RWPE1 (cell line): ENCODE data around the gene PEAR1.

Experiments
- CTCF ChIA-PET: fragments of 350-600 bp; sonication (Branson Sonifier 250); formaldehyde crosslinking; extraction: SDS; loops from one replicate; lab custom pipeline; 2021; lab: Yijun Ruan, JAX
- POLR2A ChIA-PET: fragments of 400-600 bp; formaldehyde crosslinking; extraction: SDS; loops from one replicate; lab custom pipeline; 2020; ENCODE audit warnings: antibody characterized with exemption; ENCODE audit not compliant: low non-redundant PET; lab: Yijun Ruan, JAX
- DNase-seq: peaks from one replicate; pipeline ENCODE4 v3.0.0; 2012; ENCODE audit warnings: low spot score
- H3K27ac ChIP-seq: fragments of 450-650 bp; 2 replicates; pipeline ENCODE4 v1.5.1; 2017
- CTCF ChIP-seq: fragments of 450-650 bp; conservative IDR thresholded peaks from 2 replicates; pipeline ENCODE4 v1.5.1; 2017; ENCODE audit warnings: low read depth, mild to moderate bottlenecking

The PEAR1 gene

GRCh38 chr1:156863631-156864030 is 29.9 kb upstream of the PEAR1 start:
- H3K27ac ChIP-seq, result no peak overlapping the region
- DNase-seq, result no peak
- ChIA-PET CTCF (interaction anchor here (1.4 kb wide), 1 partner anchor 27 kb away, joined by 3 read pairs; no protein-coding TSS in a partner anchor), POLR2A (no interaction called here)
- no peak for TF ChIP-seq CTCF

DNA sequence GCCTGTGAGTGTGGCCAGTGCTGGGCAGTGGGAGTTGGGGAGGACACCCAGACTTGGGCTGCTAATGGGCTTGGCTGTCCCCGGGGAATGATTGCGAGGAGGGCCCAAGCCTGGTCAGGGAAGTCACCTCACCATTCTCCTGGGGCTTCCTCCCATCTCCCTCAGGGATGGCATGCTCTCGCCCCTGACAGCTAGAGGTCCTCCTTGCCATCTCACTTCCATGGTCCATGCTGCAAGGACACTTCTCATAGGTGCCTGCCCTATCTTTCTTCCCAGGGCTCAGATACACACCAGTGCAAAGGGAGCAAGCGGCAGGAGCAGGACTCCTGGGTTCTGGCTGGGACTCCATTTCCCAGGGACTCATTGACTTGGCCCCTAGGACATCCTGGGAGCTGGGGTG is 28.7 kb upstream of the PEAR1 start:
- POLR2A ChIA-PET, result no interaction called here
- no peak for DNase-seq
- CTCF ChIA-PET, result no interaction called here
- H3K27ac ChIP-seq, result no peak overlapping the region
- no peak for TF ChIP-seq CTCF

DNA sequence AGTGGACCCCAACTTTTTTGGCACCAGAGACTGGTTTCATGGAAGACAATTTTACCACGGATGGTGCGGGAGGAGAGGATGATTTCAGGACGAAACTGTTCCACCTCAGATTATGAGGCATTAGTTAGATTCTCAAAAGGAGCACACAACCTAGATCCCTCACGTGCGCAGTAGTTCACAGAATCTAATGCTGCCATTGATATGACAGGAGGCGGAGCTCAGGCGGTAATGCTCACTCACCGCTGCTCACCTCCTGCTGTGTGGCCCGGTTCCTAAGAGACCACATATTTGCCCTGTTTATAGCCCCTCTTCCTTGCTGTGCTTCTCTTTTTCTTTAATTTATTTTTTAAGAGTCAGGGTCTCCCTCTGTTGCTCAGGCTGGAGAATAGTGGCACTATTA is 28.3 kb upstream of the PEAR1 start:
- no peak overlapping the region for H3K27ac ChIP-seq
- no peak for TF ChIP-seq CTCF
- ChIA-PET POLR2A (no interaction called here), CTCF (no interaction called here)
- no peak for DNase-seq

DNA sequence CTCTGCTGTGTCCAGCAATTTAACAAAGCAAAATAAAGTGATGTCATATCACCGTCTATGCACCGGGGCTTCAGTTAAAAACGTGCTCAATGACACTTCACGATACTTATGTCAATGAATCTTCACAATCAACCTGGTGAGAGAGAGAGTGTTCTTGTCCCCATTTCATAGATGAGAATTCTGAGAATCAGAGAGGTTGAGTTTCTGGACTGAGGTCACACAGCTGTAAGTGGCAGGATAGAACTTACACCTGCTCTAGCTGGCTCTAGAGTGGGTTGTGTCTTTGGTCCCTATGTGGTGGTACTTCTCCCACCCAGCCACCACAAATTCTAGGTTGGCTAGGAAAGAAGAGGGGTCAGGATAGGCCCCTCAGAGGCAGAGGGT is 27.7 kb upstream of the PEAR1 start:
- ChIA-PET CTCF (no interaction called here), POLR2A (no interaction called here)
- TF ChIP-seq CTCF, result no peak
- no peak for DNase-seq
- H3K27ac ChIP-seq, result no peak overlapping the region

DNA sequence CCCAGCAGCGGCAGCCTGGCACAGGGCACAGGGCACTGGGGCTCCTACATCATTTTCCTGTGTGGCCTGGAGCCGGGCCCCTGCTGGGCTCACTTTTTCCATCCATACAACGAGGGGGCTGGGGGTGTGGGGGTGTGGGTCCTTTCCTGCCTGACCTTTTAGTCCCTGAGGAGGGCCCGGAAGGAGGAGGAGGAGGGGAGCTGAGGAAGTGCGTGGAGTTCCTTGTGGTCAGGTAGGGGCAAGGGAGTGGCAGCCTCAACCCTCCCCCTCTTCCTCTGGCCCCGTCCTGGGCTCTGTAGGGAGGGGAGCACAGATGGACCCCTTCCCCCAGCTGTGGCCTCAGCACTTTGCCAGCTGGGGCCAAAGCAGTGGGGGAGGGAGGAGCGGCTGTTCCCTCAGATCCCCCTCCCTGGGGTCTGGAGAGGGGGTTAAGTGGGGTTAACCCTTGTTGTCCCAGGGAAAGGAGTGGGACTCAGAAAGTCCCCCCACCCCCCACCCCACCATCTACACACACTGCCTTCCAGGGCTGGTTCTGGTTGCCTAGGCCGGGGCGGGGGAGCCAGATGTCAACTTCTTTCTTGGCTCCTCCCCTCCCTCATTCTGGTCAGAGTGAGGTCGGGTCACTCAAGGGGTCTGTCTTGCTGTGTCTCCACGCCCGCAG is 27.1 kb upstream of the PEAR1 start:
- ChIA-PET POLR2A (no interaction called here), CTCF (no interaction called here)
- no peak for TF ChIP-seq CTCF
- DNase-seq, result no peak
- H3K27ac ChIP-seq, result no peak overlapping the region

DNA sequence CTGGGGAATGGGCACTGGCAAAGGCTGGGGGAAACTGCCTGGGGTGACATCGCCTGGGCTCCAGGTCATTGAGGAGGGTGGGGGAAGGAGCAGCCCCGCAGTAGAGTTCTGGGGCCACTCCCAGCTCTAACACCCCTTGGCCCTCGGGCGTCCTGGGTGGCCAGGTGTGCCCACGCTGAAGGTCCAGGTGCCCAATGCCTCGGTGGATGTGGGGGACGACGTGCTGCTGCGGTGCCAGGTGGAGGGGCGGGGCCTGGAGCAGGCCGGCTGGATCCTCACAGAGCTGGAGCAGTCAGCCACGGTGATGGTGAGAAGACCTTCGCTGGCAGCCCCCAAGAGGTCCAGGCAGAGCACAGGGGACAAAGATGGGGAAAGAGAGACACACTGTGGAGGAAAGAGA is 25.2 kb upstream of the PEAR1 start:
- no peak overlapping the region for H3K27ac ChIP-seq
- no peak for TF ChIP-seq CTCF
- no peak for DNase-seq
- ChIA-PET POLR2A (no interaction called here), CTCF (interaction anchor here (0.8 to 0.9 kb wide), 2 partner anchors 8 to 179 kb away, joined by 3 to 5 read pairs; no protein-coding TSS in a partner anchor)
